ENCODE measurements around the gene DPP6. TPM values are rescaled to one million over a fixed set of nuclear protein-coding genes. Genes with fewer than 3 reads are reported as not detected.

The DPP6 gene
- total and polyA plus RNA-seq, 2 donors (not counting 1 experiment from before 2014, with no cell fraction given) = not detected

- no peak overlapping the region for H3K27ac Mint-ChIP-seq
- Histone ChIP-seq H3K9ac (ENCODE audit: low read length) (no peak overlapping the region), H3K27ac (ENCODE audit: low read length in 2 of 2) (no peak overlapping the region), H3K36me3 (replicated peaks in 1 of 2; ENCODE audit: control extremely low read depth in 1 of 2, control insufficient read depth in 1 of 2, extremely low read depth in 1 of 2, insufficient read depth in 2 of 2, low read length in 1 of 2) (no peaks in the 10 kb centered on the region), H3K4me2 (replicated peaks; ENCODE audit: low read depth, low read length, poor library complexity, severe bottlenecking) (no peak overlapping the region), H4K20me1 (ENCODE audit: control insufficient read depth, insufficient read depth, low read length, poor library complexity, severe bottlenecking) (no peaks in the 10 kb centered on the region), H3K4me1 (ENCODE audit: control insufficient read depth in 2 of 2, insufficient read depth in 2 of 2, low read length in 2 of 2) (no peaks in the 10 kb centered on the region), H3K4me3 (ENCODE audit: control extremely low read depth in 1 of 5, extremely low read depth in 1 of 5, insufficient read depth in 1 of 5, low read depth in 2 of 5, low read length in 4 of 5) (no peak overlapping the region), H3K9me3 (ENCODE audit: control extremely low read depth in 1 of 3, control insufficient read depth in 2 of 3, insufficient read depth in 1 of 3, low read length in 2 of 3) (peaks cover 0 to 9% (median 0%) of the 10 kb centered on the region in 3 donors), H3K27me3 (replicated peaks in 1 of 4; ENCODE audit: control extremely low read depth in 1 of 4, control insufficient read depth in 3 of 4, insufficient read depth in 4 of 4, low read length in 3 of 4) (no peaks in the 10 kb centered on the region), H3K79me2 (ENCODE audit: control insufficient read depth, insufficient read depth, low read length) (no peaks in the 10 kb centered on the region), H2AFZ (ENCODE audit: insufficient read depth, low read depth, low read length, poor library complexity, severe bottlenecking) (no peak overlapping the region)
- no peaks in the 10 kb centered on the region for H3K4me1 Mint-ChIP-seq
- POLR2A ChIA-PET = no interaction called here
- WGBS (ENCODE audit: insufficient coverage) = 91% methylated on average over 2 of the region's 3 CpGs
- H3K9me3 Mint-ChIP-seq (ENCODE audit: insufficient read depth) = no peaks in the 10 kb centered on the region
- TF ChIP-seq CTCF (IDR thresholded peaks at IDR 0.05) (no peak), EZH2 (IDR thresholded peaks at IDR 0.05; ENCODE audit: borderline replicate concordance, insufficient read depth, low read depth, low read length, poor library complexity, severe bottlenecking) (no peak)
- H3K27me3 Mint-ChIP-seq = no peaks in the 10 kb centered on the region
- DNase-seq (no peak), ATAC-seq (ENCODE audit: low read depth) (no peak)
- CTCF ChIA-PET = no interaction called here
- intact Hi-C loops (cut with micrococcal nuclease) = no loop called here
- H3K4me3 Mint-ChIP-seq = no peak overlapping the region
Observed at GRCh38 chr7:154735766-154736165, 683.6 kb downstream of the DPP6 start.

DNA sequence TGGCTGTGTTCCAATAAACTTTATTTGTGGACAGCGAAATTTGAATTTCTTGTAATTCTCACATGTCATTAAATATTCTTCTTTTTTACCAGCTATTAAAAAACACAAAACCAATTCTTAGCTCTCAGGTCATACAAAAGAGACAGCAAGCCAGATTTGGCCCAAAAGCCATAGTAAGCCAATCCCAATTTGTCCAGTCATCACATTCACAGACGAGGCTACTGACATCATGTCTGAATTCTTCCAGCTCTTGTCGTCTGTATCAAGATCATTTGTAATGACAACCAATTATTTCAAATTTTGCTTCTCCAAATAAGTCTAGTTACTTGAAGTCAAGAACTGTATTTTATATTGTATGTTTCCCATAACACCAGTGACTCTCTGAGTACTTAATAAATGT is 684.2 kb downstream of the DPP6 start:
- POLR2A ChIA-PET = no interaction called here
- H3K27me3 Mint-ChIP-seq = no peaks in the 10 kb centered on the region
- CTCF ChIA-PET = no interaction called here

More for the DNA sequence above, 684.2 kb downstream of the DPP6 start:
- no peak overlapping the region for H3K4me3 Mint-ChIP-seq
- Histone ChIP-seq H3K9ac (ENCODE audit: low read length) (no peak overlapping the region), H3K27me3 (replicated peaks in 1 of 4; ENCODE audit: control extremely low read depth in 1 of 4, control insufficient read depth in 3 of 4, insufficient read depth in 4 of 4, low read length in 3 of 4) (no peaks in the 10 kb centered on the region), H3K4me1 (ENCODE audit: control insufficient read depth in 2 of 2, insufficient read depth in 2 of 2, low read length in 2 of 2) (no peaks in the 10 kb centered on the region), H3K79me2 (ENCODE audit: control insufficient read depth, insufficient read depth, low read length) (no peaks in the 10 kb centered on the region), H2AFZ (ENCODE audit: insufficient read depth, low read depth, low read length, poor library complexity, severe bottlenecking) (no peak overlapping the region), H3K9me3 (ENCODE audit: control extremely low read depth in 1 of 3, control insufficient read depth in 2 of 3, insufficient read depth in 1 of 3, low read length in 2 of 3) (peaks cover 0 to 13% (median 0%) of the 10 kb centered on the region in 3 donors), H3K36me3 (replicated peaks in 1 of 2; ENCODE audit: control extremely low read depth in 1 of 2, control insufficient read depth in 1 of 2, extremely low read depth in 1 of 2, insufficient read depth in 2 of 2, low read length in 1 of 2) (no peaks in the 10 kb centered on the region), H3K4me2 (replicated peaks; ENCODE audit: low read depth, low read length, poor library complexity, severe bottlenecking) (no peak overlapping the region), H3K4me3 (ENCODE audit: control extremely low read depth in 1 of 5, extremely low read depth in 1 of 5, insufficient read depth in 1 of 5, low read depth in 2 of 5, low read length in 4 of 5) (no peak overlapping the region), H4K20me1 (ENCODE audit: control insufficient read depth, insufficient read depth, low read length, poor library complexity, severe bottlenecking) (no peaks in the 10 kb centered on the region), H3K27ac (ENCODE audit: low read length in 2 of 2) (no peak overlapping the region)
- H3K27ac Mint-ChIP-seq = no peak overlapping the region
- WGBS (ENCODE audit: insufficient coverage) = 80% methylated on average over 1 of the region's 3 CpGs
- intact Hi-C loops (cut with micrococcal nuclease) = no loop called here
- H3K9me3 Mint-ChIP-seq (ENCODE audit: insufficient read depth) = no peaks in the 10 kb centered on the region
- ATAC-seq (ENCODE audit: low read depth) = no peak
- no peaks in the 10 kb centered on the region for H3K4me1 Mint-ChIP-seq
- DNase-seq = no peak
- TF ChIP-seq EZH2 (IDR thresholded peaks at IDR 0.05; ENCODE audit: borderline replicate concordance, insufficient read depth, low read depth, low read length, poor library complexity, severe bottlenecking) (no peak), CTCF (IDR thresholded peaks at IDR 0.05) (no peak)

Data from B cell (primary cell).